Activated CD4-positive, alpha-beta memory T cell treated with anti-CD3 and anti-CD28 coated beads for 36 hours (primary cell): ENCODE measurements around the gene CAPN2. TPM values are rescaled to one million over a fixed set of nuclear protein-coding genes. Genes with fewer than 3 reads are reported as not detected.

Source experiments
- CTCF ChIA-PET: fragments of 350-600 bp; sonication (Branson Sonifier 250); formaldehyde crosslinking; loops from one replicate; lab custom pipeline; 2021; ENCODE audit warnings: antibody characterized with exemption, inconsistent platforms; lab: Charles Lee
- POLR2A ChIA-PET: fragments of 350-600 bp; sonication (Branson Sonifier 250); formaldehyde crosslinking; loops from one replicate; lab custom pipeline; 2021; ENCODE audit warnings: antibody characterized with exemption; lab: Charles Lee
- DNase-seq: peaks from one replicate; pipeline ENCODE4 v3.0.0-alpha.2; 2020
- H3K27ac Mint-ChIP-seq: one replicate; pipeline ENCODE4 v1.8.0; 2021; ENCODE audit warnings: mixed read lengths
- H3K27me3 Mint-ChIP-seq: one replicate; pipeline ENCODE4 v1.8.0; 2021; ENCODE audit warnings: mixed read lengths
- H3K36me3 Mint-ChIP-seq: one replicate; pipeline ENCODE4 v1.8.0; 2021; ENCODE audit warnings: mixed read lengths
- H3K4me1 Mint-ChIP-seq: one replicate; pipeline ENCODE4 v1.8.0; 2021; ENCODE audit warnings: low read depth, mixed read lengths
- H3K4me3 Mint-ChIP-seq: one replicate; pipeline ENCODE4 v1.8.0; 2021; ENCODE audit warnings: mild to moderate bottlenecking, mixed read lengths
- H3K9me3 Mint-ChIP-seq: one replicate; pipeline ENCODE4 v1.8.0; 2021; ENCODE audit warnings: mixed read lengths
- intact Hi-C: fragments of 100-400 bp; cut with micrococcal nuclease; formaldehyde crosslinking; loops from one replicate; pipeline ENCODE4 v1.15.1; 2023
- total RNA-seq, 2 experiments: library from RNA; stranded (reverse); gene quantifications; one replicate each; pipeline ENCODE4 v1.2.3, GENCODE V29; 2021

CAPN2 gene
- total RNA-seq, 2 experiments from 2014 or later = 61.2 to 64.5 TPM

DNA sequence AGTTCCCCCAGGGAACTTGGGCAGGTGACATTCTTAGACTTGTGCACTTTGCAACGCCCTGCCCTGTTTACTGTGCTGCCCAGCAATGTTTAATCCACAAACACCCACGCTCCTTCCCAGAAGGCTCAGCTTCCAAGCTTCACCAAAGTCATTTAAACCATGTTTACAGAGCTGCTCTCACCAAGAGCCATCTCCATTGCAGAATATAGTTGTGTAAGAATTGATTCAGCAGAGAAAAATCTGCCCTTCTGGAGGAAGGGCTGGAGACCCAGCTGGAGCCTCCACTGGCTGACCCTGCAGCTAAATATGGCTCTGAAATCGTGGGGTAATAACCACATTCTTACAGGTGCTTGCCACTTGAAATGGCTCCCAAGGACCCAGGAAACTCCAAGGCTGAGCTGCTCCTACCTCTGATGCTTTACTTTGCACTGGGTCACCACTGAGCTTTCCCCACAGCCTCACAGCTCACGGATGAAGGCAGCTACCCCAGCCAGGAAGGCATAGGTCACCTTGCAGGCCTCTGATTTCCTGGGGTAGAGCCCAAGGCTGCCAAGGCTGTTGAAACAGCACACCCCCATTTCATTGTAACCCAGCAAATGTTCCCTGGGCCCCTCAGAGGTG is 8.7 kb downstream of the CAPN2 start:
- ChIA-PET POLR2A (interaction anchor here (1.3 kb wide), 1 partner anchor 10 kb away, joined by 4 read pairs; no protein-coding TSS in a partner anchor), CTCF (interaction anchor here (0.9 to 1.4 kb wide), 3 partner anchors 9 to 28 kb away, joined by 3 to 5 read pairs (median 5); partner anchors contain the start of gene CAPN2)
- Mint-ChIP-seq H3K4me3 (no peak overlapping the region), H3K27me3 (no peaks in the 10 kb centered on the region), H3K27ac (peak overlapping the region; percentile 0), H3K4me1 (peaks cover 73% of the 10 kb centered on the region), H3K36me3 (peaks cover 29% of the 10 kb centered on the region), H3K9me3 (no peaks in the 10 kb centered on the region)
- no peak for DNase-seq
- intact Hi-C loops = no loop called here

GRCh38 chr1:223721658-223722607 is 9.6 kb downstream of the CAPN2 start:
- H3K4me3 Mint-ChIP-seq = no peak overlapping the region
- peaks cover 73% of the 10 kb centered on the region for H3K4me1 Mint-ChIP-seq
- no peaks in the 10 kb centered on the region for H3K9me3 Mint-ChIP-seq
- peaks cover 31% of the 10 kb centered on the region for H3K36me3 Mint-ChIP-seq
- ChIA-PET POLR2A (no interaction called here), CTCF (interaction anchor here (1.2 to 1.4 kb wide), 2 partner anchors 10 to 27 kb away, joined by 5 read pairs; partner anchors contain the start of gene CAPN2)
- no peak for DNase-seq
- intact Hi-C loops = no loop called here
- no peak overlapping the region for H3K27ac Mint-ChIP-seq
- no peaks in the 10 kb centered on the region for H3K27me3 Mint-ChIP-seq

- DNase-seq = no peak
- intact Hi-C loops = no loop called here
- Mint-ChIP-seq H3K27ac (no peak overlapping the region), H3K4me3 (no peak overlapping the region), H3K4me1 (peaks cover 71% of the 10 kb centered on the region), H3K36me3 (peaks cover 30% of the 10 kb centered on the region), H3K27me3 (no peaks in the 10 kb centered on the region), H3K9me3 (no peaks in the 10 kb centered on the region)
- ChIA-PET POLR2A (no interaction called here), CTCF (interaction anchor here (1.2 to 1.3 kb wide), 2 partner anchors 15 to 26 kb away, joined by 3 to 7 read pairs; no protein-coding TSS in a partner anchor)
Observed at GRCh38 chr1:223723351-223723904, 11.1 kb downstream of the CAPN2 start.

DNA sequence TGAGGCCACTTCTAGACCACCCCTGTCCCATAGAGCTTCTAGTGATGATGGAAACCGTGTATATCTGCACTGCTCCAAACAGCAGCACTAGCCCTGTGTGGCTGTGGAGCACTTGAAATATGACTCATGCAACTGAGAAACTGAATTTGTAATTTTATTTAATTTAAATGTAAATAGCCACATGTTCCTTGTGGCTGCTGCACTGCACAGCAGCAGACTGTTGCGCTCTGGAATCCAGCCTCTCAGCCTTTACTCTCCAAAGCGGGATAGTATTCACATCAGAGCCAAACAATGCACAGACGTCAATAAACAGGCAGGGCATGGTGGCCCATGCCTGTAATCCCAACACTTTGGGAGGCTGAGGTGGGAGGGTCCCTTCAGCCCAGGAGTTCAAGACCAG is 12.0 kb downstream of the CAPN2 start:
- H3K36me3 Mint-ChIP-seq = peaks cover 29% of the 10 kb centered on the region
- ChIA-PET POLR2A (no interaction called here), CTCF (interaction anchor here (1.3 to 4.5 kb wide), 2 partner anchors 24 to 25 kb away, joined by 7 to 46 read pairs; no protein-coding TSS in a partner anchor)
- H3K27me3 Mint-ChIP-seq = no peaks in the 10 kb centered on the region
- no peak overlapping the region for H3K4me3 Mint-ChIP-seq
- H3K4me1 Mint-ChIP-seq = peaks cover 73% of the 10 kb centered on the region
- H3K9me3 Mint-ChIP-seq = no peaks in the 10 kb centered on the region
- intact Hi-C loops = no loop called here
- DNase-seq = no peak
- H3K27ac Mint-ChIP-seq = peak overlapping the region; percentile 18

GRCh38 chr1:223725578-223725977 is 13.2 kb downstream of the CAPN2 start:
- Mint-ChIP-seq H3K27me3 (no peaks in the 10 kb centered on the region), H3K9me3 (no peaks in the 10 kb centered on the region), H3K4me3 (no peak overlapping the region), H3K36me3 (peaks cover 22% of the 10 kb centered on the region), H3K27ac (peak overlapping the region; percentile 71), H3K4me1 (peaks cover 74% of the 10 kb centered on the region)
- ChIA-PET CTCF (interaction anchor here (4.5 kb wide), 1 partner anchor 23 kb away, joined by 46 read pairs; no protein-coding TSS in a partner anchor), POLR2A (no interaction called here)
- no peak for DNase-seq
- intact Hi-C loops = no loop called here

- Mint-ChIP-seq H3K9me3 (no peaks in the 10 kb centered on the region), H3K27ac (peak overlapping the region; percentile 71), H3K4me1 (peaks cover 74% of the 10 kb centered on the region), H3K27me3 (no peaks in the 10 kb centered on the region), H3K36me3 (peaks cover 20% of the 10 kb centered on the region), H3K4me3 (peak overlapping the region; percentile 54)
- intact Hi-C loops = loop anchor here (1.0 to 2.0 kb wide), 4 partner anchors 8 to 24 kb away; no protein-coding TSS in a partner anchor
- peak; percentile 96 for DNase-seq
- CTCF ChIA-PET = interaction anchor here (0.7 to 4.5 kb wide), 3 partner anchors 14 to 25 kb away, joined by 3 to 46 read pairs (median 4); partner anchors contain the start of gene CAPN2
- POLR2A ChIA-PET = interaction anchor here (0.7 to 1.7 kb wide), 2 partner anchors 14 to 25 kb away, joined by 3 to 5 read pairs; partner anchors contain the start of gene CAPN2
Observed at GRCh38 chr1:223726380-223727001, 14.2 kb downstream of the CAPN2 start.

GRCh38 chr1:223727541-223727940 is 15.2 kb downstream of the CAPN2 start:
- Mint-ChIP-seq H3K4me3 (no peak overlapping the region), H3K36me3 (peaks cover 15% of the 10 kb centered on the region), H3K9me3 (no peaks in the 10 kb centered on the region), H3K27me3 (no peaks in the 10 kb centered on the region), H3K4me1 (peaks cover 78% of the 10 kb centered on the region), H3K27ac (peak overlapping the region; percentile 71)
- intact Hi-C loops = loop anchor here (2.0 kb wide), 1 partner anchor 25 kb away; no protein-coding TSS in a partner anchor
- POLR2A ChIA-PET = interaction anchor here (1.1 to 1.7 kb wide), 2 partner anchors 11 to 26 kb away, joined by 4 to 5 read pairs; no protein-coding TSS in a partner anchor
- CTCF ChIA-PET = interaction anchor here (1.3 to 4.5 kb wide), 3 partner anchors 21 to 31 kb away, joined by 4 to 46 read pairs (median 8); no protein-coding TSS in a partner anchor
- DNase-seq = no peak

- DNase-seq = no peak
- no peak overlapping the region for H3K27ac Mint-ChIP-seq
- POLR2A ChIA-PET = no interaction called here
- peaks cover 72% of the 10 kb centered on the region for H3K4me1 Mint-ChIP-seq
- H3K27me3 Mint-ChIP-seq = no peaks in the 10 kb centered on the region
- CTCF ChIA-PET = no interaction called here
- intact Hi-C loops = no loop called here
- H3K9me3 Mint-ChIP-seq = no peaks in the 10 kb centered on the region
- peaks cover 14% of the 10 kb centered on the region for H3K36me3 Mint-ChIP-seq
- H3K4me3 Mint-ChIP-seq = no peak overlapping the region
Observed at GRCh38 chr1:223729906-223730305, 17.6 kb downstream of the CAPN2 start.

DNA sequence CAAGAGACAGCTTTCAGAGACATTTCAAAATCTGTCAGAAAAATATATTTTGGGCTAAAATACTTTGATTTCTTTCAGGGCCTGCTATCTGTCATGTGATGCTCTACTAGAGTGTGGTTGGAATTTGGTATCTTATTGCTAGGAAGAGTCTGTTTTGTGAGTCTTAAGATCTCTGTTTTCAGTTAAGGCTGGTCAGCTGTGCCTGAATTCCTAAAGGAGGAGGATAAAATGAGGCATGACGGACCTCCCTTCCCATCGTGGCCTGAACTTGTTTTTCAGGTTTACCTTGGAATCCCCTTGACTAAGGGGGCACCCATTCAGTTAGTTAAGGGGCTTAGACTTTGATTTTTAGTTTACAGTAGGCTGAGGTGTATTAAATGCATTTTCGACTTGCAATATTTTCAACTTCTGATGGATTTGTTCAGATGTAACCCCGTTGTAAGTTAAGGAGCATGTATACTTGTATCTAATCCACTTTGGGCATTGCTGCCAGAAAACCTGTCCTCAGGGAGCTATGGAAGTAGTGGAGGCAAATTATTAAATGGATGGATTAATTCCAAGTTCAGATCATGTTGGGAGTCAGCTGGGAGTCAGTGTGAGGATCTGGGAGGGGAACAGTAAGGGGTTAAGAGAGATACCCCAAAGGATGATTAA is 18.3 kb downstream of the CAPN2 start:
- peaks cover 14% of the 10 kb centered on the region for H3K36me3 Mint-ChIP-seq
- H3K9me3 Mint-ChIP-seq = no peaks in the 10 kb centered on the region
- H3K4me3 Mint-ChIP-seq = no peak overlapping the region

DNA sequence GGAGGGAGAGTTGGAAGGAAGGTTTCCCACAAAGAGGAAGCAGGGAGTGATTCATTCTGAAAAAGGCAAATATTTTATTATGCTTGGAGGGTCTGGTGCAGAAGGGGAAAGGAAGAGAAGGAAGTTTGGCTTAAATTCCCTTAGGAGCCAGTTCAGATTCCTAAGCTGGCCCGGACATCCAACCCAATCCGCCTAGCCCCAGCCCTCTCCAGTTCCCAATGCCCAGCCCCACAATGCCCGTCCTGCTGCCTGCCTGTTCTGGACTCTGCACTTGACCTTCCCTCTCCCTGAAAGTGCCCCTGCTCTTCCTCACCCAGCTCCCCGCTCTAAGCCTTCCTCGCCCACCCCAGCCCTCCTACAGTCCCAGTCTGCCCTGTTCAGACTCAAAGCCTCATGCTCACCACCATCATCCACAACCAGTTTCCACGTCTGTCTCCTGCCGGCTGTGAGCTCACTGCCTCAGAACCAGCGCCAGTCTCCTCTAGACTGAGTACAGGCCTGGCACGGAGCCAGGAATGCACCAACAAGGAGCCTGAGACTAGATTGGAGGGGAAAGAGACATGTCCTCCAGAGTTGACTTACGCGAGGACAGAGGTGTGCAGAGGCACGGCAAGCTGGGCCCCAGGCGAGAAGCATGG is 18.9 kb downstream of the CAPN2 start:
- H3K36me3 Mint-ChIP-seq = peaks cover 14% of the 10 kb centered on the region
- DNase-seq = no peak

More for the DNA sequence above, 18.3 kb downstream of the CAPN2 start:
- H3K4me1 Mint-ChIP-seq = peaks cover 69% of the 10 kb centered on the region
- intact Hi-C loops = no loop called here
- H3K27me3 Mint-ChIP-seq = no peaks in the 10 kb centered on the region
- CTCF ChIA-PET = no interaction called here
- POLR2A ChIA-PET = interaction anchor here (0.9 kb wide), 1 partner anchor 18 kb away, joined by 3 read pairs; no protein-coding TSS in a partner anchor
- DNase-seq = no peak
- peak overlapping the region; percentile 7 for H3K27ac Mint-ChIP-seq

More for the DNA sequence above, 18.9 kb downstream of the CAPN2 start:
- H3K4me3 Mint-ChIP-seq = no peak overlapping the region
- no peaks in the 10 kb centered on the region for H3K27me3 Mint-ChIP-seq
- intact Hi-C loops = no loop called here
- H3K9me3 Mint-ChIP-seq = no peaks in the 10 kb centered on the region
- CTCF ChIA-PET = no interaction called here
- POLR2A ChIA-PET = interaction anchor here (0.9 to 1.4 kb wide), 2 partner anchors 18 kb away, joined by 3 read pairs; no protein-coding TSS in a partner anchor
- peaks cover 62% of the 10 kb centered on the region for H3K4me1 Mint-ChIP-seq
- peak overlapping the region; percentile 7 for H3K27ac Mint-ChIP-seq
